NCI-H2227 (cell line): ENCODE results near the gene TIMM21.

Experiments
- DNase-seq: peaks from one replicate; lab custom pipeline; 2025; ENCODE audit not compliant: unreplicated experiment; lab: John Stamatoyannopoulos, UW

Gene TIMM21, protein sequence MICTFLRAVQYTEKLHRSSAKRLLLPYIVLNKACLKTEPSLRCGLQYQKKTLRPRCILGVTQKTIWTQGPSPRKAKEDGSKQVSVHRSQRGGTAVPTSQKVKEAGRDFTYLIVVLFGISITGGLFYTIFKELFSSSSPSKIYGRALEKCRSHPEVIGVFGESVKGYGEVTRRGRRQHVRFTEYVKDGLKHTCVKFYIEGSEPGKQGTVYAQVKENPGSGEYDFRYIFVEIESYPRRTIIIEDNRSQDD

GRCh38 chr18:74147779-74148542, at the start of gene TIMM21, which contains the start of gene FBXO15:
Gene TIMM21 (plus strand): TSS chr18:74148523. CDS start chr18:74148809, 286 bp downstream.
Gene FBXO15 (minus strand): TSS chr18:74147834. CDS start chr18:74147785, 49 bp downstream.
- DNase-seq = peak; percentile 98

DNA sequence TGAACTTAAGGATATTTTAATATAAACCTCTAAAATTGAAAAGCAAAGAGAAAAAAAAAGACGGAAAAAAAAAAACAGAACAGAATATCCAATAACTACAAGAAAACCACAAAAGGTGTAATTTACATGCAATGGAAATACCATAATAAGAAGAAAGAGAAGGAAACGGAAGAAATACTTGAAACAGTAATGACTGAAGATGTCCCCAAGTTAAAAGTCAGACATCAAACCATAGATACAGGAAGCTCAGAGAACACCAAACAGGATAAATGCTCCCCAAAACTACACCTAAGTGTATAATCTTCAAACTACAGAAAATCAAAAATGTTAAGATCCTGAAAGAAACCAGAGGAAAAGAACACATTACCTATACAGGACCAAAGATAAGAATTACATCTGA, 39.9 kb upstream of the TIMM21 start:
- DNase-seq = no peak

GRCh38 chr18:74110149-74110548, 38.2 kb upstream of the TIMM21 start:
- DNase-seq = no peak

DNA sequence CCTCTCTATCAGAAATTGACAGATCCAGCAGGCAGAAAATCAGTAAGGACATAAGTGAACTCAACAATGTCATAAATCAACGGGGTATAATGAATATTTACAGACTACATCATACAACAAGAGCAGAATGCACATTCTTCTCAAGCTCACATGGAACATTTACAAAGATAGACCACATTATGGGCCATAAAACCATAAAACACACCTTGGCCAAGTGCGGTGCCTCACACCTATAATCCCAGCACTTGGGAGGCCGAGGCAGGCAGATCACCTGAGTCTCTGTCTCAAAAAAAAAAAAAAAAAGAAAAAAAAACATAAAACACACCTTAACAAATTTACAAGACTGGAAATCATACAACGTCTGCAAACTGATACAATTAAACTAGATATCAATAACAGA, 37.3 kb upstream of the TIMM21 start:
- no peak for DNase-seq

DNA sequence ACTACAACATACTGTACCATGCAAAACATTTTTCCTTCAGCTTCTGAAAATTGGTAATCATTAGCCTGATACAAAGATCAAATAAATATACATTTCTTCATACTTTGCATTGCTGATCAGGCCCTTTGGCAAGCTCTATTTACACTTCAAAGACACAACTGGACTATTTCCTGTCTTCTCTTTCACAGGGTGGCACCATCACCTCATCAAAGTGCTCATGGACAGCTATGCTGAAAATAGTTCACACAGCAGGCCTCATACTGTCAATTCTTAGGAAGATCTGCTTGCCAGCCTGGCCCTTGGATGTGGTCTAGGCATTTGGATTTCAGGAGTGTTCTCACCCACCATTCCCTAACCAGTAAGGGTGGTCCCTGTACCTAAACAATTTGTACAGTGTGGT, 34.6 kb upstream of the TIMM21 start:
- no peak for DNase-seq

GRCh38 chr18:74114116-74114515, 34.2 kb upstream of the TIMM21 start:
- DNase-seq = no peak

GRCh38 chr18:74115046-74115445, 33.3 kb upstream of the TIMM21 start:
- no peak for DNase-seq

- DNase-seq = no peak
These were observed 31.4 kb upstream of the TIMM21 start for GRCh38 chr18:74116633-74117554.

DNA sequence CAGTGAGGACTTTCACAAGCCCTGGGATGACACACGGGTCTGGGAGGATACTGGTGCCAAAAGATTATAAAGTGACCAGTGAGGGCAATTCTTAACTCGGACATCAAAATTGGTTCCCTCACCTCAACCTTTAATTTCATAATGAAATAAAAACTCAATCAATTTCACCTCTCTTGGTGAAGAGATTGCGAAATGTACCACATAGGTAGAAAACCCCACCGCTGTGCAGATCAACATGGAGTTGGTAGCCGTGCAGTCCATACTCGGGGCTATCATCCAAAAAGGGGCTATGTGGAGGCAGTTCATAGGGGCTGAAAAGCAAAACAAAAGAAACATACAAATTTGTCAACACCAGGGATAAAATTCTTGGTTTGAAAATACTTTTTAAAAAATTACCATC, 25.1 kb upstream of the TIMM21 start:
- DNase-seq = no peak

DNA sequence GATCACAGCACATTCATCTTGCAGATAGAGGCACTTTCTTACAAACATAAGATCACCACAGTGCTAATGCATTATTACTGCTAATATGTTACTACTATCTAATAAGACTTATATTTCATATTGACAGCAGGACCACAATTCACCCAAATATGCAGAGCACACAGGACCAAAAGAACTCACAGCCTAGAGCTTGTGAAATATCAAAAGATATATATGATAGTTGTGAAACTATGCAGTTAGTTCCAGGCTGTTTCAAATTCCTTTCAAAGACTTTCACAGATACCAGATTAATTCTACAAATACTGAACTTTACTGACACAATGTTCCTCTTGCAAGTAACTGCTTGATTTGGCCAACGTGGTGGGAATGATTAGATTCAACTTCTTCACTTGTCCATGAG, 23.7 kb upstream of the TIMM21 start:
- DNase-seq = no peak

- no peak for DNase-seq
These were observed 21.4 kb upstream of the TIMM21 start for GRCh38 chr18:74126684-74127655.

- no peak for DNase-seq
These were observed 20.2 kb upstream of the TIMM21 start for GRCh38 chr18:74128159-74128558.

DNA sequence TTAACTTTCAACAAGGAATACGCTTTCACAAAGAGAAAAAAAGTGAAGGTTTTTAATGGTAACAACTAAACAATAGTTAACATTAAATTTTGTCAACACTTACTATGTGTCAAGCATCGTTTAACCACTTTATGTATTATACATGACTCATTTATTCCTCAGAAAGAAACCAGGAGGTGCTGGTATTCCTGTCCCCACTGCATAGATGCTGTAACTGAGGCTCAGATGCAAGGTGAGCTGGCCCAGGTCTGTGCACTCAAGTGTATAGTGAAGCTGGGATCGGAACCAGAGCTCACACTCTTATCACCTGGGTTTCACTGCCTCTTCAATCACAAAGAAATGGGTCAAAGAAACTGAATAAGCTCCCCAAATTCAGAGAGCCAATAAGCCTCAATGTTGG, 17.2 kb upstream of the TIMM21 start:
- DNase-seq = no peak

- no peak for DNase-seq
These were observed 16.1 kb upstream of the TIMM21 start for GRCh38 chr18:74132201-74132600.

DNA sequence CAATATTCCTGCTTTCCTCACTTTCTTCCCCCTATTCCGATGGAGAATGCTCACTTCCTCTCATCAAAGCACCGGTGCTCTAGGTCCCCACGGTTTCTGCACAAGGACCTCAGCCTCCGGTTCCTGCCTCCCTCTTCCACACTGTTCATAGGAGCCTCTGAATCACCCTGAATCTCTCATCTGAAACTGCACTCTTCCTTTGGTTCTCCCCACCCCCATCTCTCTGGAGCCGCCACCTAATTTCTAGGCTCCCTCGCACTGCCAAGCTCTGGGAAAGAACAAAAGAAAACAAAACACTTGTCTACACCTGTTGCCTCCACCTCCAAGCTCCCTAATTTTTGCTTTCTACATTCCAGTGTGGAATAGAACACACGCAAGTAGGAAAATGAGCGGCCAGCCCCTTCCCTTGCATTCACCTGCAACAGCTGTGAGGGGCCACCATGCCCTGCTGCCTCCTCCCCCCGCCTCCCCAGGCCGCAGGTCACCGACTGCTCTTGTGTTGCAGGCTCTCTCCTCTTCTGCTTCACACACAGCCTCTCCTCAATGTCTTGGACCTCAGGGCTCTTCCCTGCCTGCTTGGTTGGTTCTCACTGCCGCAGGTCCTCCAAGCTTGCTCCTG, 10.3 kb upstream of the TIMM21 start:
- no peak for DNase-seq

- no peak for DNase-seq
These were observed 8.9 kb upstream of the TIMM21 start for GRCh38 chr18:74139411-74139810.

DNA sequence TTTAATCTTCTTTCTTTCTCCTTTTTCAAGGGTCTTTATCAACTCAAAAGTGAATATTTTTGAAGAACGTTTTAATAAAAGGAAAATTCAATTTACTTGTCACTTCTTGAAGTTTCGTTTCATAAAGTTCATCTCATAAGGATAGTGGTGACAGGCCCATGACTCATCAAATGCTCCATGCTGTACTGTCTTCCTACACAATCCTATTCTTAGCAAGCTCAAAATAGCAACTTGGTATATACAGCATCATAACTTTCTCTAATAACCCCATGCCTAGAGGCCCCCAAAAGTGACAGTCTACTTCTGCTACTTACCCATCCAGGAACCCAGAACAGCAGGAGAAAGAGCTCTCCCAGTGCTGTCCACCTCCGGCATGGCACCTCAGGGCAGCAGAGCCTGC, 8.4 kb upstream of the TIMM21 start:
- DNase-seq = no peak

GRCh38 chr18:74140582-74140981, 7.7 kb upstream of the TIMM21 start:
- DNase-seq = no peak

GRCh38 chr18:74141667-74142066, 6.7 kb upstream of the TIMM21 start:
- DNase-seq = no peak

DNA sequence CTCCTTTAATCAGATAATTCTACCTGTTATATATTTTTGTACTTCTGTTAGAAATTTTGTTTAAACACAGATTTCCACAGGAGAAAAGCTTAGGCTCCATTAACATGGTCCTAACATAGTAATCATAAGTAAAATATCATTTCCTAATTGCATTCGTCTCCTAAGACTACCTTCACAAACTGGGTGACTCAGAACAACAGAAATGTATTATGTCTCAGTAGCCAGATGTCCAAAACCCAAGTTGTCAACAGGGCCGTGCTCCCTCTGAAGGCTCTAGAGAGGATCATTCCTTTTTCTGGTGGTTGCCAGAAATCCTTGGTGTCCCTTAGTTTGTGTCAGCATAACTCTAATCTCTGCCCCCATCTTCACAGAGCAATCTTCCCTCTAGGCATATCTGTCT, 6.1 kb upstream of the TIMM21 start:
- DNase-seq = no peak
